ENCODE results near the gene L3MBTL4.
"Not testable (repeated sequence)": the region's sequence is repeated elsewhere in the genome, so short reads cannot be mapped to it uniquely, and the experiment has no call there.

L3MBTL4 gene

DNA sequence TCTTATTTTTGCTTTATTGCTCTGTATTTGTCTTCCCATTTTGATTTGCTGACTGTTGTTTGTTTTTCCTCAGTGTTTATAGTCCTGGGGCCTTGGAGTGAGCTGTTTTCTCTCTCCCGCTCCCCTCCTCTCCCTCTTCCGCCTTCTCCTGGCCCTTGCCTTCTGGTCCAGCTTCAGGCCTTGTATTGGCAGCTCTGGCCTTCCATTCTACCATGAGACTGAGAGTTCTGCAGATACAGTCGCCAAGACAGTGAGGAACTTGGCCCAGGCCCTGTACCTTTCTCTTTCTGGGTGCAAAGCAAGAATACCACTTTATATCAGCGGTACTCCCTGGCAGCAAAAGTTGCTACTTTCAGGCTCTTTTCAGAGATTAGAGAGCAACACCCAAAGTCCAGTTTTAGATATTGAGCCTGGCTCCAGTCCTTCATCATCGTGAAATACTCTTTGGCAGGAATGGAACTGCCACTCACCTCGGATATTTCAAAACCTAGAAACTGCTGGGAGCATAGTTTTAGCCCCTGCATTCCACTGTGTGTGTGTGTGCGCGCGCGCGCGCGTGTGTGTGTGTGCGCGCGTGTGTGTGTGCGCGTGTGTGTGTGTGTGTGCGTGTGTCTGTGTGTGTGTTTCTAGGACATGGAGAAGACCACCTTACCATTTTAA, 17.1 kb upstream of the L3MBTL4 start:
- Histone ChIP-seq H3K4me1 (ENCODE audit: control insufficient read depth, insufficient read depth, low read length, unreplicated experiment) (no peaks in the 10 kb centered on the region), H3K27ac (ENCODE audit: low read depth, low read length) (no peak overlapping the region), H3K27me3 (ENCODE audit: insufficient read depth, low read length) (no peaks in the 10 kb centered on the region), H3K36me3 (ENCODE audit: insufficient read depth, low read length) (no peaks in the 10 kb centered on the region), H3K4me3 (ENCODE audit: low read depth, low read length) (no peak overlapping the region), H2AFZ (ENCODE audit: low read length, unreplicated experiment) (no peak overlapping the region), H3K79me2 (ENCODE audit: control insufficient read depth, insufficient read depth, low read length, unreplicated experiment) (no peaks in the 10 kb centered on the region)

DNA sequence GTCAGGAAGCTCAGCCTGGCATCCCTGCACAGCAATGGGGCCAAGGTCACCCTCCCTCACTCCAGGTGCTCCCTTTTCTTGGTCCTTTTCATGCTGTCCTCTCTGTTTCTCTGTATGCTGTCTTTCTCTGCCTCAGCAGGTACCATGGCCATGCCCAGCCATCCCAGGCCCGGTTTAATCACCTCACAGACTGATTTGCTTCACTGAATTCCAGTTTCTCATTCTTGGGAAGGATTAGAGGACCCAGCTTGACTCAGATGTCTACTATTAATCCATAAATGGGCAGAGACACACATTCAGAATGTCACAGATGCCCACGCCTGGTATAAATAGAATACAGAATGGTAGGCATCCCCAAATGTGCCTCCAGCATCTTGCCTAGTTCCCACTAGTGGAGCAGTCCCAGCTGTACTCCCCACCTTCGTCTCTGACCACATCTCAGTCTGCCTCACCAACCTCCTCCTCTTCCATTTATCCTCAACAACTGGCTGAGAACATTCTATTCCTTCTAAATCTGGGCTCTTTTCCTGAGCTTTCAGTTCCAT, 14.2 kb upstream of the L3MBTL4 start:
- no peaks in the 10 kb centered on the region for H3K36me3 ChIP-seq (ENCODE audit: insufficient read depth, low read length)
- H3K4me3 ChIP-seq (ENCODE audit: low read depth, low read length), result no peak overlapping the region
- no peaks in the 10 kb centered on the region for H3K79me2 ChIP-seq (ENCODE audit: control insufficient read depth, insufficient read depth, low read length, unreplicated experiment)
- H2AFZ ChIP-seq (ENCODE audit: low read length, unreplicated experiment), result no peak overlapping the region
- H3K27ac ChIP-seq (ENCODE audit: low read depth, low read length), result no peak overlapping the region
- H3K27me3 ChIP-seq (ENCODE audit: insufficient read depth, low read length), result 0 out of 2 replicates have a peak, but pooled peaks cover 3% of the 10 kb centered on the region
- H3K4me1 ChIP-seq (ENCODE audit: control insufficient read depth, insufficient read depth, low read length, unreplicated experiment), result no peaks in the 10 kb centered on the region

DNA sequence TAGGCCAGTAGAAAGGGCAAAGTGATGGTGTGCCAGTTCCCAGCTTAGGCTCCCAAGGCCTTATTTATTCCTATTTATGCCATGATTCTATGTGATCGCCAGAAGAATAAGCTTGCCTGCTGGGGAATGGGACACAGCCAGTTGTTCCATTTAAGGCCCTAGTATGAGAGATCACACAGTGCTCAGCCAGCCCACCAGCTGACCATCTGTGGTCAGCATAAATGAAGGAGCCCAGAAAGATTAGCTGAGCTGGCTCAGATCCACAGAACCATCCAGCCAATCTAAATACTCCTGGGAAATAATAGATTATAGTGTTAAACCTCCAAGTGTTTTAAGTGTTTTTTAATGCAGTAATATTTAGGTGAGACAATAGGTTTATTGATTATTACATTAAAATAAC, 12.6 kb upstream of the L3MBTL4 start:
- no peak overlapping the region for H3K4me3 ChIP-seq (ENCODE audit: low read depth, low read length)
- no peaks in the 10 kb centered on the region for H3K4me1 ChIP-seq (ENCODE audit: control insufficient read depth, insufficient read depth, low read length, unreplicated experiment)
- 0 out of 2 replicates have a peak, but pooled peaks cover 3% of the 10 kb centered on the region for H3K27me3 ChIP-seq (ENCODE audit: insufficient read depth, low read length)
- no peaks in the 10 kb centered on the region for H3K36me3 ChIP-seq (ENCODE audit: insufficient read depth, low read length)
- no peaks in the 10 kb centered on the region for H3K79me2 ChIP-seq (ENCODE audit: control insufficient read depth, insufficient read depth, low read length, unreplicated experiment)
- no peak overlapping the region for H3K27ac ChIP-seq (ENCODE audit: low read depth, low read length)
- no peak overlapping the region for H2AFZ ChIP-seq (ENCODE audit: low read length, unreplicated experiment)

DNA sequence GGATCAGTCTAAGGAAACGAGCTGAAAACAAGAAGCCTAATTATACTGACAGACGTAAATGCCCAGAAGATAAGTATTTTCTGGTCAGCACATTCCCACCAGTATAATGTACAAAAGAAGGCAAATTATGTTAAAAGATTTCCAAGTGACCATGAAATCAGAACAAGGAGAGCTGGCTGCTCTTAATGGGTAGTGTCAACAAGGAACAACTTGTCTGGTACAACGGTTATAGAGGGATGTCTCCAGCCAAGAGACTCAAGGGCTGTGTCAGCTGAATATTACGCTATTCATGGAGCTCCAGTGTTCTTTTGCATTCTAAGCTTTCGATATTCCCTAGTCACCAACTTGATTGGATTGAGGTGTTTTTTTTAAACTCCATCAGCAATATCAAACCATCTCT, 8.6 kb upstream of the L3MBTL4 start:
- H3K4me3 ChIP-seq (ENCODE audit: low read depth, low read length), result no peak overlapping the region
- H3K36me3 ChIP-seq (ENCODE audit: insufficient read depth, low read length), result no peaks in the 10 kb centered on the region
- 0 out of 2 replicates have a peak, but pooled peaks cover 3% of the 10 kb centered on the region for H3K27me3 ChIP-seq (ENCODE audit: insufficient read depth, low read length)
- no peaks in the 10 kb centered on the region for H3K79me2 ChIP-seq (ENCODE audit: control insufficient read depth, insufficient read depth, low read length, unreplicated experiment)
- no peaks in the 10 kb centered on the region for H3K4me1 ChIP-seq (ENCODE audit: control insufficient read depth, insufficient read depth, low read length, unreplicated experiment)
- no peak overlapping the region for H2AFZ ChIP-seq (ENCODE audit: low read length, unreplicated experiment)
- H3K27ac ChIP-seq (ENCODE audit: low read depth, low read length), result no peak overlapping the region

DNA sequence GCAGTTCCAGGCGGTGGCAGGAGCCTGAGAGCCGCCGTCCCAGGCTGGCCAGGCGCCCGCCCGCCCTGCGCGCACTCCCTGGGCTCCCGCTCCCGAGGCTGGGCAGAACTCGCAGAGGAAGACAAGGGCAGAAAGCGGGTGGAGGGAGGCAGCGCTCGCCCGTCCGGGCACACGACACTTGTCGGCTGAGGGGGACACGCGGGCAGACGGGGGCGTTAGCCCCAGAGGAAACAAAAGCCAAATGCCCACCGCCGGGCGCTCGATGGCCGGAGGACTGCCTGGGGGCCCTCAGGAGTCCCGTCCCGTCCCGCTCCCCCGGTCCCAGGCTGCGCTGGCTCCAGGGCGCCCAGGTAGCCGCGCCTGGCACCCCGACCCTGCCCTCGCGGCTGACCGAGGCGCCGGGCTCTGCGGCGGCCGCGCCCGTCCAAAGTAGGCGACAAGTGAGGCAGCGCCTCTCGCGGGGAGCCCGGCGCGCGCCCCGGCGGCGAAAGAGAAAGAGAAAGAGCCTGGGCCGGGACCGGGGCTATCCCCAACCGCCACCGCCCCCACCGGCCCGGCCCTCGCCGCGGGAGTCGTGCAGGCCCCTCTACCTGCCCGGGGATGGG, 491 bp downstream of the L3MBTL4 start:
- Histone ChIP-seq H3K4me3 (ENCODE audit: low read depth, low read length) (peak overlapping the region; percentile 77), H3K27ac (ENCODE audit: low read depth, low read length) (no peak overlapping the region), H3K27me3 (ENCODE audit: insufficient read depth, low read length) (peaks cover 52% of the 10 kb centered on the region), H3K36me3 (ENCODE audit: insufficient read depth, low read length) (no peaks in the 10 kb centered on the region), H3K79me2 (ENCODE audit: control insufficient read depth, insufficient read depth, low read length, unreplicated experiment) (no peaks in the 10 kb centered on the region), H3K4me1 (ENCODE audit: control insufficient read depth, insufficient read depth, low read length, unreplicated experiment) (no peaks in the 10 kb centered on the region), H2AFZ (ENCODE audit: low read length, unreplicated experiment) (no peak overlapping the region)

DNA sequence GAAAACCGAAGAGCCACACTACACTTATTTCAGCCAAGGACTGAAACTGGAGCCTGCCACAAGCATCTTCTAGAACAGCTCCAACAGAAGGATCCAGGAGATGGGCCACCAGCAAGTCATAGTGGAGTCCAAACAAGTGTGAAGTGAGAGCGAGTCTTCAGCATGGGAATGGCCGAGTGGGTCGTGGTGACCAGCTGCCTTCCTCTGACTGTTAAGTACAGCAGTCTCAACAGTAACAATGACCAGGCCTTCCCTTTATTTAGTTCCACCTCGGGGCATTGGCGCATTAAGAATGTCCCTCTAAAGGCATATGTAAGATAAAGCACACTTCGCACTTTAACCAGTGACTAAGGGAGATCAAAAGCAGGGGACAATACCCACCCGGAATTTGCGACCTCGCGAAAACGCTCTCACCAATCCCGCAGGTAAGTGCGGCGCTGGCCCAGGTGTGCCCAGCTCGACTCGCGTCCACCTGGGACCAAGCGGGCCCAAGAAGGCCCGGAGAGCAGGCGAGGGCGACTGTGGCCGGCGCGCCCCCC, 1.1 kb downstream of the L3MBTL4 start:
- Histone ChIP-seq H3K27me3 (ENCODE audit: insufficient read depth, low read length) (peaks cover 52% of the 10 kb centered on the region), H3K4me1 (ENCODE audit: control insufficient read depth, insufficient read depth, low read length, unreplicated experiment) (no peaks in the 10 kb centered on the region), H2AFZ (ENCODE audit: low read length, unreplicated experiment) (no peak overlapping the region), H3K36me3 (ENCODE audit: insufficient read depth, low read length) (no peaks in the 10 kb centered on the region), H3K79me2 (ENCODE audit: control insufficient read depth, insufficient read depth, low read length, unreplicated experiment) (no peaks in the 10 kb centered on the region), H3K27ac (ENCODE audit: low read depth, low read length) (no peak overlapping the region), H3K4me3 (ENCODE audit: low read depth, low read length) (peak overlapping the region; percentile 77)

DNA sequence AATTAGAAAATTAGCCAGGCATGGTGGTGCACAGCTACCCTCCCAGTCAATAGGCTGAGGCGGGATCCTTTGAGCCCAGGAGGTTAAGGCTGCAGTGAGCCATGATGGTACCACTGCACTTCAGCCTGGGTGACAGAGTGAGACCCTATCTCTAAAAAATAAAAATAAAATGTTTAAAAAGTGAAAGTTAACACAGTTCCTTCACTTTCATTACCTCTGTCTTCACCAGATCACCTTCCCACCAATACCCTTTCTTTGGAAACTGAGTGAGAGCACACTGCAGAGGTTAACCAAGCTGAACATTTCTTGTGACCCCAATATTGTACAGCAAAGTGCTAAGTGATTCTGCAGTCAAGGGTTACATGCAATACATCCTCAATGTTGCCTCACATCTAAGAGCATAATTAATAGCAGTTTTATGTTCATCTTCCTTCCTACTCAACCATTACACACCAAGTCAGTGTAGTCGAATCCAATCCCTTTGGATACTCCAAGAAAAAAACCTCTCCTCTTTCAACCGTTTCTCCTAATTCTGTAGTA, 1.7 kb downstream of the L3MBTL4 start:
- no peaks in the 10 kb centered on the region for H3K4me1 ChIP-seq (ENCODE audit: control insufficient read depth, insufficient read depth, low read length, unreplicated experiment)
- H3K79me2 ChIP-seq (ENCODE audit: control insufficient read depth, insufficient read depth, low read length, unreplicated experiment), result no peaks in the 10 kb centered on the region
- H3K27ac ChIP-seq (ENCODE audit: low read depth, low read length), result no peak overlapping the region
- no peak overlapping the region for H2AFZ ChIP-seq (ENCODE audit: low read length, unreplicated experiment)
- no peaks in the 10 kb centered on the region for H3K36me3 ChIP-seq (ENCODE audit: insufficient read depth, low read length)
- H3K4me3 ChIP-seq (ENCODE audit: low read depth, low read length), result no peak overlapping the region
- peaks cover 52% of the 10 kb centered on the region for H3K27me3 ChIP-seq (ENCODE audit: insufficient read depth, low read length)

DNA sequence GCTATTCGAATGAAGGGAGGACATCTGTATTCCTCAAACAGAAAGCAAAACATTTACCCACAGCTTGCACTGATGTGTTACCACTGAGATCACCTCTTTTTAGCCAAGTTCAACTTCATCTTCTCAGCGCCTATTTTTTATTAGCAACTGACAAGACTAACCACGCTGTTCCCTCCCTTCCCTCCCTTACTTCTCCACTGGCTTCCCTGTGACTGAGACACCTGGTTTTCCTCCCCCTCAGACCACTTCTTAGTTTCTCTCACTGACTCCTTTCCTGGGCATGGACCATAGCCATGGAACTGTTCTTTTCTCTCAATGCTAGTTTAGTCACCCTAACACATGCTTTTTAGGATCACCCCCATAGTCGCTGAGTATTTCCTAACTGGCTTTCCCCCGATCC, 3.3 kb downstream of the L3MBTL4 start:
- Histone ChIP-seq H2AFZ (ENCODE audit: low read length, unreplicated experiment) (no peak overlapping the region), H3K27ac (ENCODE audit: low read depth, low read length) (no peak overlapping the region), H3K36me3 (ENCODE audit: insufficient read depth, low read length) (no peaks in the 10 kb centered on the region), H3K79me2 (ENCODE audit: control insufficient read depth, insufficient read depth, low read length, unreplicated experiment) (no peaks in the 10 kb centered on the region), H3K27me3 (ENCODE audit: insufficient read depth, low read length) (peaks cover 42% of the 10 kb centered on the region), H3K4me1 (ENCODE audit: control insufficient read depth, insufficient read depth, low read length, unreplicated experiment) (no peaks in the 10 kb centered on the region), H3K4me3 (ENCODE audit: low read depth, low read length) (0 out of 2 replicates have a peak overlapping the region, but pooled peaks have one; percentile 16)

DNA sequence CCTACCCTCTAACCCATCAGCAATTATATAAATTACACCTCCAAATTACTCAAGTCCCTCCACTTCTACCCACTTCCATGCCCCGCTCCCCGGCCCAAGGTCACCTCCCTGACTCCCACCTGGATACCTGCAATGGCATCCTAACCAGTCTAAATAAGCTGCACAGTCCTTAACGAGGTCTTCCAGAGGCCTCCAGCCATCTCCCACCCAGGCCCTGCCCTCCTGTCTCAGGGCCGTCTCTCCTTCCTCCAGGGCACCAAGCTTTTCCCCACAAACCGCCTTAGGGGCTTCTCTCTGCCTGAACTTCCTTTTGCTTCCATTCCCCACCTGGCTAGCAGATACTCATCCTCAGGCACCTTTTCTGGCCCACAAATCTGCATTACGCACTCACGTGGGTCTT, 4.8 kb downstream of the L3MBTL4 start:
- Histone ChIP-seq H3K36me3 (ENCODE audit: insufficient read depth, low read length) (no peaks in the 10 kb centered on the region), H3K79me2 (ENCODE audit: control insufficient read depth, insufficient read depth, low read length, unreplicated experiment) (no peaks in the 10 kb centered on the region), H3K27me3 (ENCODE audit: insufficient read depth, low read length) (peaks cover 29% of the 10 kb centered on the region), H3K4me1 (ENCODE audit: control insufficient read depth, insufficient read depth, low read length, unreplicated experiment) (no peaks in the 10 kb centered on the region), H3K4me3 (ENCODE audit: low read depth, low read length) (no peak overlapping the region), H2AFZ (ENCODE audit: low read length, unreplicated experiment) (no peak overlapping the region), H3K27ac (ENCODE audit: low read depth, low read length) (no peak overlapping the region)

DNA sequence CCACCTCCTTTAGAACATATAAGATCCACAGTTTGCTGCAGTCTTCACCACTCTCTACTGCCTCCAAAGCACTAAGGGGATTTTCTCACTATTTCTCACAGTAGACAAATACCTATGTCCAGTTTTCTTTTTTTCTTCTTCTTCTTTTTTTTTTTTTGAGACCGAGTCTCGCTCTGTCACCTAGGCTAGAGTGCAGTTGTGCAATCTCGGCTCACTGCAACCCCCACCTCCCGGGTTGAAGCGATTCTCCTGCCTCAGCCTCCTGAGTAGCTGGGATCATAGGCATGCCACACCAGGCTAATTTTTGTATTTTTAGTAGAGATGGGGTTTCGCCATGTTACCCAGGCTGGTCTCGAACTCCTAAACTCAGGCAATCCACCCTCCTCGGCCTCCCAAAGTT, 6.2 kb downstream of the L3MBTL4 start:
- not testable (repeated sequence) for H3K36me3 ChIP-seq (ENCODE audit: insufficient read depth, low read length); H2AFZ ChIP-seq (ENCODE audit: low read length, unreplicated experiment); H3K4me1 ChIP-seq (ENCODE audit: control insufficient read depth, insufficient read depth, low read length, unreplicated experiment); H3K27ac ChIP-seq (ENCODE audit: low read depth, low read length); H3K79me2 ChIP-seq (ENCODE audit: control insufficient read depth, insufficient read depth, low read length, unreplicated experiment); H3K4me3 ChIP-seq (ENCODE audit: low read depth, low read length)
- H3K27me3 ChIP-seq (ENCODE audit: insufficient read depth, low read length), result peaks cover 16% of the 10 kb centered on the region
